Endodermal cell (in vitro differentiated cells): ENCODE measurements around the gene ENTPD1. TPM values are rescaled to one million over a fixed set of nuclear protein-coding genes. Genes with fewer than 3 reads are reported as not detected.
A peak's percentile ranks its signal among the peaks of the same experiment; 100 is the strongest.

Source experiments
- DNase-seq: peaks from one replicate; pipeline ENCODE4 v3.0.0-alpha.2; 2017
- H3K27ac ChIP-seq: 2 replicates; pipeline ENCODE4 v1.5.1; 2013; ENCODE audit warnings: mild to moderate bottlenecking, low read depth, low read length, moderate library complexity
- H3K27me3 ChIP-seq: 2 replicates; pipeline ENCODE4 v1.6.1; 2013; ENCODE audit warnings: mild to moderate bottlenecking, low read length, moderate library complexity; ENCODE audit not compliant: insufficient read depth, control insufficient read depth, poor library complexity, severe bottlenecking
- H3K36me3 ChIP-seq: 2 replicates; pipeline ENCODE4 v1.7.0; 2013; ENCODE audit warnings: mild to moderate bottlenecking, low read length, moderate library complexity; ENCODE audit not compliant: control insufficient read depth, insufficient read depth
- H3K4me1 ChIP-seq: one replicate; pipeline ENCODE4 v1.7.0; 2013; ENCODE audit warnings: low read length; ENCODE audit not compliant: control insufficient read depth, insufficient read depth
- H3K4me3 ChIP-seq: 2 replicates; pipeline ENCODE4 v1.5.1; 2013; ENCODE audit warnings: mild to moderate bottlenecking, low read length, moderate library complexity
- H3K9ac ChIP-seq: 2 replicates; pipeline ENCODE4 v1.6.1; 2013; ENCODE audit warnings: mild to moderate bottlenecking, low read length, moderate library complexity; ENCODE audit not compliant: poor library complexity, severe bottlenecking; ENCODE audit errors: extremely low read depth
- H3K9me3 ChIP-seq: 2 replicates; pipeline ENCODE4 v1.6.1; 2013; ENCODE audit warnings: mild to moderate bottlenecking, low read length, moderate library complexity; ENCODE audit not compliant: control insufficient read depth
- H3K27ac Mint-ChIP-seq: 2 replicates; pipeline ENCODE4 v1.8.0; 2020; ENCODE audit warnings: mixed read lengths
- H3K27me3 Mint-ChIP-seq: 2 replicates; pipeline ENCODE4 v1.8.0; 2021; ENCODE audit warnings: mild to moderate bottlenecking, mixed read lengths; ENCODE audit not compliant: insufficient read depth
- H3K36me3 Mint-ChIP-seq: 2 replicates; pipeline ENCODE4 v1.8.0; 2020; ENCODE audit warnings: low read depth, mixed read lengths
- H3K4me1 Mint-ChIP-seq: 2 replicates; pipeline ENCODE4 v1.8.0; 2020; ENCODE audit warnings: mixed read lengths
- H3K4me3 Mint-ChIP-seq: 2 replicates; pipeline ENCODE4 v1.8.0; 2020; ENCODE audit warnings: mild to moderate bottlenecking, moderate library complexity, mixed read lengths
- H3K9me3 Mint-ChIP-seq: 2 replicates; pipeline ENCODE4 v1.8.0; 2020; ENCODE audit warnings: mild to moderate bottlenecking, mixed read lengths
- CTCF ChIP-seq: fragments of 200-600 bp; sonication (generic); conservative IDR thresholded peaks from 2 replicates; pipeline ENCODE4 v1.5.0; 2021; ENCODE audit warnings: antibody characterized with exemption, mild to moderate bottlenecking
- WGBS, 2 experiments: methylation state at CpG; one replicate each; pipeline versions ENCODE4 v1.1.5 to v1.1.7; 2013; ENCODE audit warnings: missing lambda C conversion rate in 2 of 2, mixed read lengths in 1 of 2; ENCODE audit not compliant: insufficient coverage in 1 of 2, insufficient read length in 1 of 2; 5-methylcytosine and 5-hydroxymethylcytosine counted together
- total RNA-seq, 2 donors: library from RNA; stranded (reverse); fragmentation: NEBNext Ultra II Directional in 1 of 2; extraction: Animal tissue kit (Norgen Biotek cat#: 25700) in 1 of 2; gene quantifications; 2 replicates in 1 of 2; 3 replicates in 1 of 2; pipeline ENCODE4 v1.2.1, GENCODE V29; 2021

The ENTPD1 gene
- total RNA-seq, 2 donors from 2014 or later: 3.9 TPM

- Histone ChIP-seq H3K27me3 (no peaks in the 10 kb centered on the region), H3K4me1 (no peaks in the 10 kb centered on the region), H3K9me3 (peaks cover 68% of the 10 kb centered on the region), H3K4me3 (peak overlapping the region; percentile 13), H3K36me3 (peaks cover 64% of the 10 kb centered on the region), H3K9ac (no peak overlapping the region), H3K27ac (no peak overlapping the region)
- Mint-ChIP-seq H3K36me3 (peaks cover 68% of the 10 kb centered on the region), H3K9me3 (peaks cover 50% of the 10 kb centered on the region), H3K27me3 (no peaks in the 10 kb centered on the region), H3K4me3 (no peak overlapping the region), H3K27ac (no peak overlapping the region), H3K4me1 (peaks cover 9% of the 10 kb centered on the region)
- no peak for TF ChIP-seq CTCF
- no peak for DNase-seq
Observed at GRCh38 chr10:95877881-95878280, 121.9 kb downstream of the ENTPD1 start.

GRCh38 chr10:95880704-95881103 lies 124.7 kb downstream of the ENTPD1 start:
- Histone ChIP-seq H3K4me3 (no peak overlapping the region), H3K4me1 (no peaks in the 10 kb centered on the region), H3K36me3 (peaks cover 52% of the 10 kb centered on the region), H3K27me3 (no peaks in the 10 kb centered on the region), H3K27ac (no peak overlapping the region), H3K9ac (no peak overlapping the region), H3K9me3 (peaks cover 44% of the 10 kb centered on the region)
- H3K4me3 Mint-ChIP-seq: no peak overlapping the region
- 82% methylated on average over 2 of the region's 2 CpGs; no CpG with 5 or more reads in 1 of the 2 experiments for WGBS, 2 experiments
- no peak overlapping the region for H3K27ac Mint-ChIP-seq
- peaks cover 26% of the 10 kb centered on the region for H3K9me3 Mint-ChIP-seq
- H3K36me3 Mint-ChIP-seq: peaks cover 43% of the 10 kb centered on the region
- no peaks in the 10 kb centered on the region for H3K27me3 Mint-ChIP-seq
- TF ChIP-seq CTCF: no peak
- no peak for DNase-seq
- peaks cover 9% of the 10 kb centered on the region for H3K4me1 Mint-ChIP-seq

GRCh38 chr10:95881316-95881715 lies 125.4 kb downstream of the ENTPD1 start:
- H3K9me3 Mint-ChIP-seq: peaks cover 22% of the 10 kb centered on the region
- H3K27me3 Mint-ChIP-seq: no peaks in the 10 kb centered on the region
- no peak for DNase-seq
- H3K27ac Mint-ChIP-seq: no peak overlapping the region
- H3K27ac ChIP-seq: no peak overlapping the region
- H3K36me3 Mint-ChIP-seq: peaks cover 40% of the 10 kb centered on the region
- H3K4me1 Mint-ChIP-seq: peaks cover 9% of the 10 kb centered on the region
- no peak overlapping the region for H3K4me3 ChIP-seq
- peaks cover 46% of the 10 kb centered on the region for H3K36me3 ChIP-seq
- H3K9me3 ChIP-seq: peaks cover 38% of the 10 kb centered on the region
- H3K9ac ChIP-seq: no peak overlapping the region
- no peak for TF ChIP-seq CTCF
- H3K4me3 Mint-ChIP-seq: no peak overlapping the region
- H3K27me3 ChIP-seq: no peaks in the 10 kb centered on the region
- no peaks in the 10 kb centered on the region for H3K4me1 ChIP-seq
